GM12873 (cell line): ENCODE data around the gene UBR4.

Experiments
- CTCF ChIP-seq: IDR thresholded peaks from 2 replicates; pipeline ENCODE4 v1.5.1; 2012; ENCODE audit warnings: low read depth, mild to moderate bottlenecking, moderate library complexity, low read length, control low read depth; ENCODE audit not compliant: insufficient read depth; ENCODE audit errors: missing control alignments

UBR4 gene

GRCh38 chr1:19038732-19039131 lies 171.3 kb downstream of the UBR4 start:
- TF ChIP-seq CTCF, result no peak

GRCh38 chr1:19038096-19038495 lies 172.0 kb downstream of the UBR4 start:
- TF ChIP-seq CTCF, result no peak

- TF ChIP-seq CTCF, result no peak
Observed at GRCh38 chr1:19037659-19038058, 172.4 kb downstream of the UBR4 start.

GRCh38 chr1:19036813-19037605 lies 173.1 kb downstream of the UBR4 start:
- no peak for TF ChIP-seq CTCF

GRCh38 chr1:19036041-19036812 lies 173.8 kb downstream of the UBR4 start:
- TF ChIP-seq CTCF, result no peak

- no peak for TF ChIP-seq CTCF
Observed at GRCh38 chr1:19035377-19036040, 174.6 kb downstream of the UBR4 start.

- no peak for TF ChIP-seq CTCF
Observed at GRCh38 chr1:19034721-19035120, 175.3 kb downstream of the UBR4 start.
